Measurements from ENCODE around the gene SPNS1.

DNA sequence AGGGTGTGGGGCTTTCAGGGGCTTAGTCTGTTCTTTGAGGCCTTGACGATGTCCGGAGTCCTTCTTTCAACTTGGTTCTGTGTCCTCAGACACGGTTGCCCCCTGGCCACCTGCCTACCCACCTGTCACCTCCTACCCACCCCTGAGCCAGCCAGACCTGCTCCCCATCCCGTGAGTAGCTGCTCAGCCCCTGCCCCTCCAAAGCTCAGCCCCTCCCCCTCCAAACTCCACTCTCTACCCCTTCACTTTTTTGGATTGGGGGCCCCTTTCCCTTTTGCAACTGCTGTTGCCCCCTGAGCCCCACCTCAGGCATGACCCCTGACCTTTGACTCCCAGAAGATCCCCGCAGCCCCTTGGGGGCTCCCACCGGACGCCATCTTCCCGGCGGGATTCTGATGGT lies 11.5 kb downstream of the SPNS1 start:
- TF ChIP-seq CTCF (IDR thresholded peaks at IDR 0.05) (no peak), POLR2A (IDR thresholded peaks at IDR 0.05) (no peak)
